Subcutaneous abdominal adipose tissue (tissue), 5 donors: Measurements from ENCODE around the gene GNPDA1.
A peak's percentile ranks its signal among the peaks of the same experiment; 100 is the strongest.
"Not testable (repeated sequence)": the region's sequence is repeated elsewhere in the genome, so short reads cannot be mapped to it uniquely, and the experiment has no call there.

Source experiments
- H3K27ac ChIP-seq: one replicate; pipeline ENCODE4 v1.7.0; 2013; ENCODE audit warnings: low read depth, mild to moderate bottlenecking, inconsistent platforms, low read length, moderate library complexity
- H3K27me3 ChIP-seq, 5 donors: one replicate each; pipeline ENCODE4 v1.7.0; 2013; ENCODE audit warnings: low read length in 5 of 5, inconsistent platforms in 1 of 5; ENCODE audit not compliant: control insufficient read depth in 5 of 5, insufficient read depth in 4 of 5
- H3K36me3 ChIP-seq, 5 donors: one replicate each; pipeline ENCODE4 v1.7.0; 2013; ENCODE audit warnings: low read length in 5 of 5; ENCODE audit not compliant: control insufficient read depth in 5 of 5, insufficient read depth in 5 of 5
- H3K4me1 ChIP-seq, 5 donors: one replicate each; pipeline ENCODE4 v1.7.0; 2013; ENCODE audit warnings: low read length in 5 of 5, mild to moderate bottlenecking in 3 of 5, moderate library complexity in 1 of 5; ENCODE audit not compliant: control insufficient read depth in 5 of 5, insufficient read depth in 5 of 5
- H3K4me3 ChIP-seq, 5 donors: one replicate each; pipeline ENCODE4 v1.7.0; 2013; ENCODE audit warnings: low read length in 5 of 5, low read depth in 1 of 5
- H3K9ac ChIP-seq, 5 donors: one replicate each; pipeline ENCODE4 v1.7.0; 2013; ENCODE audit warnings: low read length in 5 of 5, mild to moderate bottlenecking in 4 of 5, moderate library complexity in 3 of 5
- H3K9me3 ChIP-seq, 5 donors: one replicate each; pipeline ENCODE4 v1.7.0; 2013; ENCODE audit warnings: low read length in 5 of 5; ENCODE audit not compliant: control insufficient read depth in 5 of 5
- donor health status: healthy.
- donor health status: healthy.
- donor health status: healthy.
- donor health status: healthy.
- donor health status: healthy.

GNPDA1 gene

DNA sequence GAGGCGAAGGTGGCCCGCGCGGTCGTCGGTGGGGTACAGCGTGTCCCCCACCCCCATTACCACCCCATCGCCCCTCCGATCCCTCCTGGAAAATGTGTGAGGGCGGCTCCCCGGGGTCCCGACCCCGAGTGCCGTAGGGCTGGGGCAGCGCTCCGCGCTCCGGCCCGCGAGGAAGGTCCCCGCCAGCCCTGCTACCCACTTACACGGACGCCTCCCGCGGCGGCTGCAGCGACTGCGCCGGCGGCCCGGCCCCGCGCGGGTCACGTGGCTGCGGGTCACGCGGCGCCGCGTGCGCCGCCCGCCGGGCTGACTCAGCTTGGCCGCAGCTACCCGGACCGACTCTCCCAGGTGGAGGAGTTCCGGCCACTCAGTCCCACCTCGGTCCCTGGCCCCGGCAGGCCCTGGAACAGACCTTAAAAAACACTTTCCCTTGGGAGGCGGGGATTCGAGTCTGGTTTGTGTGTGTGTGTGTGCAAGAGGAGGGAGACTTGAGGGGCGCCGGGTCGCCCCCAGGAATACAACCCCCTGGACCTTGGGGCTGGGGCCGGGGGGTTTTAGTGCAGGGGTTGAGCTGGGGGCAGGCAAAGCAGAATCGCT lies at the start of gene GNPDA1:
Gene GNPDA1 (minus strand): TSS at position 236 of the 597 bp plus-strand sequence. CDS start 992 bp downstream, outside the sequence.
- H3K36me3 ChIP-seq = peaks cover 0 to 12% (median 5%) of the 10 kb centered on the region in 5 donors
- H3K4me1 ChIP-seq = peaks cover 2 to 45% (median 28%) of the 10 kb centered on the region in 5 donors
- H3K27me3 ChIP-seq = no peaks in the 10 kb centered on the region

DNA sequence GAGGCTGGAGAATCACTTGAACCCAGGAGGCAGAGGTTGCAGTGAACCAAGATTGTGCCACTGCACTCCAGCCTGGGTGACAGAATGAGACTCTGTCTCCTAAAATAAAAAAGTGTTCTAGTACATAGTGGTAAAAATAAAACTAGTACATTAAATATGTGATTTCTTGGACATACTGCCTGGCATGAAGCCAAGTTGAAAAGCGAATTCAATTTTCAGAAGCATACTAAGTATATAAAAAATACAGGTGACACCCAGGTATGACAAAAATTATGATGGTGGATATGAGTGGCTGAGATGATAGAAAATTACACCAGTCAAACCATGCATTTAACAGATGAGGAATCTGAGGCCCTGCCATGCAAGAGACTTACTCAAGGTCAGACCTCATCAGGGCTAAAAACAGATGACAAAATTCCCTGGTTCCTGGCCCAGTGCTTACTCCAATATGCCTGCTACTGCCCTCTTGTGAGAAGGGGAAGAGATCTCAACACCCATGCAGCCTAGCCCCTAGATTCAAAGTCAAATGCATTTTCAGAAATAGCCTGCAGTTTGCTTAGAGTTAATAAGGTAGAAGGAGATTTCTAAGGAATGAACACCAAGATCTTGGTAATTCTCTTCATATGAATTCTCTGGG lies 46.6 kb upstream of the GNPDA1 start:
- H3K9me3 ChIP-seq = no peaks in the 10 kb centered on the region
- no peak overlapping the region for H3K9ac ChIP-seq
- H3K4me3 ChIP-seq = no peak overlapping the region
- no peak overlapping the region for H3K27ac ChIP-seq
- no peaks in the 10 kb centered on the region for H3K36me3 ChIP-seq
- H3K27me3 ChIP-seq = no peaks in the 10 kb centered on the region
- peaks cover 5 to 17% (median 15%) of the 10 kb centered on the region in 5 donors for H3K4me1 ChIP-seq

More for the DNA sequence above, at the start of gene GNPDA1:
- peak within 1 kb of the TSS; percentile 92 for H3K27ac ChIP-seq
- H3K4me3 ChIP-seq = peak within 1 kb of the TSS; percentile 72 to 93 (median 78)
- H3K9me3 ChIP-seq = no peaks in the 10 kb centered on the region
- H3K9ac ChIP-seq = peak within 1 kb of the TSS; percentile 80 to 96 (median 91)

DNA sequence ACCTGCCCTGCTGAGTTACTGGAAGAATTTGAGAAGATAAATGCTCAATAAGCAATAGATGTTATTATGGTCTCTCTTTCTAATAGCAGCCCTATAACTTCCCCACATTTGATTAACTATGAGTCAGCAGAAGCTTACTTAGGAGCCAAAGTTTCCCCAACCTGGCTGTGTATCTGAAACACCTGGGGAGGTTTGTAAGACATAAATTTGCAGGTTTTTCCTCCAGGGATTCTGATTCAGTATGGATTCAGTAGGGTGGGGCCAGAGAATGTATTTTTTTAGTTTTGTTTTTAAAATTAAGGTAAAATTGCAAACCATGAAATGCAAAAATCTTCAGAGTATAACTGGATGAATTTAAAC lies 44.9 kb upstream of the GNPDA1 start:
- H3K36me3 ChIP-seq = no peaks in the 10 kb centered on the region
- H3K9ac ChIP-seq = no peak overlapping the region
- H3K4me3 ChIP-seq = no peak overlapping the region
- peaks cover 2 to 21% (median 17%) of the 10 kb centered on the region in 5 donors for H3K4me1 ChIP-seq
- H3K27me3 ChIP-seq = no peaks in the 10 kb centered on the region
- H3K27ac ChIP-seq = no peak overlapping the region
- no peaks in the 10 kb centered on the region for H3K9me3 ChIP-seq

DNA sequence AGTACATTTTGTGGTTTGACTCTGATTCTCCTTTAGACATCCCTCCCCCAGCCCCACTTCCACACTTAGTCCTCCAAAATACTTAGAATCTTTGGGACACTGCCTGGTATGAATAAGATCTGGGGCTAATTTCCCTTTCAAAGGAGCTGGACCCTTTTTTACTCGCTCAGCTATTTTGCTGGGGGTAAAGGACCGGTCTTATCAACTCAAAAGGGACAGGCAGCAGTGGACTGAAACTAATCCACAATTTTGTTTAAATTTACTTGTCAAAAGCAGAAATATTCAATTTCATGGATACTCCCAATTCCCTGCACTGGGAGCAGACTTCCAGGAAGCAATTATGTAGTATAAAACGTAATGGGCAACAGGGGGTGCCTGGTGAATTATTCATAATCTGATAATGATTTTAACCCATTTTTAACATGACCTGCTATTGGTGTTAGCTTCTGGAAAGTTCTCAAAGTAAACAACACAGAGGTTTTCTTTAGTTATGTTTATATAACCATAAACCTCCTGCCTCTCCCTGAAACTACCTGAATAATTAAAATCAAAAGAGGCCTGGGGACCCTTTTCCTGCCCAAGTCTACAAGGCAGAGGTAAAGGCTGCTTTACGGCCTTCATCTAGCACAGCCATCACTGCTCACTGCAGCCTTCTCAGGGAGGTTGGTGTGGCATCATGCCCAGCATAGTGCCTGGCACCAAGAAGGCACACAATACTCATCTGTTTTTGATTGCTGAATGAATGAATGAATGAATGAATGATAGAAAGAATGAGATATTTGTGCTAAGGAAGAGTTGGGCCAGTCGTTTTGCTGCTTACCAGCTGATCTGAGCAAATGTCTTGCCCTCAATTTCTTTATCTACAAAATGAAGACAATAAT lies 44.2 kb upstream of the GNPDA1 start:
- no peaks in the 10 kb centered on the region for H3K27me3 ChIP-seq
- no peaks in the 10 kb centered on the region for H3K36me3 ChIP-seq
- no peak overlapping the region for H3K4me3 ChIP-seq
- no peak overlapping the region for H3K27ac ChIP-seq
- no peak overlapping the region for H3K9ac ChIP-seq
- H3K9me3 ChIP-seq = no peaks in the 10 kb centered on the region
- peaks cover 2 to 21% (median 17%) of the 10 kb centered on the region in 5 donors for H3K4me1 ChIP-seq

DNA sequence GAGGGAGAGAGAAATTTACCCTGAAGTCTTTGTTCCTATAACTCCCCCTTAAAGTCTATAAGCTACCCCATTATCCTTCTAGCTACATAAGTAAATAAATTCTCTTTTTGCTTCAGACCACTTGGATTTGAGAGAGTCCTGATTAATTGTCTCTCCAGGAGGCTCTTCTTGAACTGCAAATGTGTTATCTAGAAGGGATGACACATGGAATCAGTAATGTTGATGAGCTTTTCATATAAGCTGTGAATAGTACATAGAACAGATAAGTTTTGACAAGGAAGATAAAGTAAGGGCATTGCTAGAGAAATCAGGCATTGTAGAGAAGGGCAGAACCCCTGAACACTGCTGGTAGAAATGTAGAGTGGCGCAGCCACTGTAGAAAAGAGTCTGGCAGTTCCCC lies 42.5 kb upstream of the GNPDA1 start:
- Histone ChIP-seq H3K36me3 (no peaks in the 10 kb centered on the region), H3K4me1 (peaks cover 0 to 21% (median 17%) of the 10 kb centered on the region in 5 donors), H3K9ac (no peak overlapping the region), H3K27me3 (no peaks in the 10 kb centered on the region), H3K9me3 (no peaks in the 10 kb centered on the region), H3K4me3 (no peak overlapping the region), H3K27ac (no peak overlapping the region)

DNA sequence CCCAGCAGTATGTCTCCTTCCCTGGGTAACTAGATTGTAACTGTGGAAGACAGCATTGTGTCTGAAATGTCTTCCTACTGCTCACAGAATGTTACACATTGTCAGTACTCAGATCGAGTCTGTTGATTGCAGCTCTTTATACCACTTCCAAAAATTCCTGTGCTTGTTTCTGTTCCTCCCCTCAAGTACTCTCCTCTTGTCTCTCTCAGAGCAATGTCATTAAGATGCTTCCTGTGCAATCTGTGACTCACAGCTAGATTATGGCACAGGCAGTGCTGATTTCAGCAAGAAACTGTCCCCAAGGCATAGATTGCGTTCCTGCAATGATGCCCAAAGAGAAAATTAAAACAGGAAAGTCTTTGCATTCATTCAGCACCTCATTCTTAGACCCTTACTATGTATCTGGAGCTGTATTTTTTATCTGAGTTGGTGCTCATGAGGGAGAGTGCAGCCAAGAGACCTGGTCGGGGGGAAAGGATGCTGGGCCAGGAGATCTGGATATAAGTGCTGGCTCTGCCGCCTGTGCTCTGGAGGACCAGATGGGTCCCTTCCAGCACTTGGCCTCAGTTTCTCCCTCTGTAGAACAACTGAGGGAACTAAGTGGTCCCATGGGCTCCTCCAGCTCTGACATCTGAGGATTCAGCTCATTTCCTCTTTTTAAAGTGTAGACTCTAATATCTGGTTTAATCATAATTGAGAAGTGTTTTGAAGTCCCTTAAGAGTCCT lies 40.8 kb upstream of the GNPDA1 start:
- no peaks in the 10 kb centered on the region for H3K27me3 ChIP-seq
- no peak overlapping the region for H3K9ac ChIP-seq
- no peak overlapping the region for H3K4me3 ChIP-seq
- H3K27ac ChIP-seq = peak overlapping the region; percentile 37
- peaks cover 0 to 21% (median 14%) of the 10 kb centered on the region in 5 donors for H3K4me1 ChIP-seq
- H3K9me3 ChIP-seq = no peaks in the 10 kb centered on the region
- H3K36me3 ChIP-seq = no peaks in the 10 kb centered on the region

DNA sequence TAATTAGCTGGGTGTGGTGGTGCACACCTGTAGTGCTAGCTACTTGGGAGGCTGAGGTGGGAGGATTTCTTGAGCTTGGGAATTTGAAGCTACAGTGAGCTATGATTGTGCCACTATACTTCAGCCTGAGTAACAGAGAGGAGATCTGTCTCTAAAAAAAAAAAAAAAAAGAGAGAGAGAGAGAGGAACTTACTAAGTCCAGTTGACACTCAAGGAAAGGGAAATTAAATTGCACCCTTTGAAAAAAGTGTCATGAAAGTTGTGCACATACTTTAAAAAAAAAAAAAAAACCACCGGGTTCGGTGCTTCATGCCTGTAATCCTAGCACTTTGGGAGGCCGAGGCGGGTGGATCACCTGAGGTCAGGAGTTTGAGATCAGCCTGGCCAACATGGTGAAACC lies 39.2 kb upstream of the GNPDA1 start:
- H3K36me3 ChIP-seq, H3K27ac ChIP-seq, H3K9ac ChIP-seq, H3K9me3 ChIP-seq, H3K4me3 ChIP-seq, H3K27me3 ChIP-seq: not testable (repeated sequence)
- peaks cover 0 to 21% (median 14%) of the 10 kb centered on the region in 5 donors for H3K4me1 ChIP-seq

DNA sequence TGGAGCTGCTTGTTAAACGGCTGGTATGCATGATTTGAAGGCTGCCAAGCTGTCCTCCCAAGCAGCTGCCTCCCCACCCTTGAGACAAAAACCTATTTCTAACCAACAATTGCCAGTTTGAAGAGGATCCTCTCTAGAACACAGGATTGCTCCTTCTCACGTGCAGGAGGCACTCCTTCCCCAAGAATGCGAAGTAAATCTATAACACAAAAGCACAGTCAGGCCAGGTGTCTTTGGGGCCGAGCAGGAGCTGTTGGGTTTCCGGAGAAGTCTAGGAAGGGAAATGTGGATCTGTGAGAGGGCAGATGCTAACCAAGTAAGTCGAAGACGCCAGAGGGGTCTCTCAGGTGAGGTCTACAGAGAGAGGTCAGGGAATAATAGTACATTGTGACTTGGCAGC lies 35.4 kb upstream of the GNPDA1 start:
- Histone ChIP-seq H3K4me3 (no peak overlapping the region), H3K9me3 (peaks cover 0 to 3% (median 0%) of the 10 kb centered on the region in 5 donors), H3K4me1 (peaks cover 0 to 4% (median 4%) of the 10 kb centered on the region in 5 donors), H3K27me3 (no peaks in the 10 kb centered on the region), H3K27ac (no peak overlapping the region), H3K9ac (no peak overlapping the region), H3K36me3 (no peaks in the 10 kb centered on the region)

DNA sequence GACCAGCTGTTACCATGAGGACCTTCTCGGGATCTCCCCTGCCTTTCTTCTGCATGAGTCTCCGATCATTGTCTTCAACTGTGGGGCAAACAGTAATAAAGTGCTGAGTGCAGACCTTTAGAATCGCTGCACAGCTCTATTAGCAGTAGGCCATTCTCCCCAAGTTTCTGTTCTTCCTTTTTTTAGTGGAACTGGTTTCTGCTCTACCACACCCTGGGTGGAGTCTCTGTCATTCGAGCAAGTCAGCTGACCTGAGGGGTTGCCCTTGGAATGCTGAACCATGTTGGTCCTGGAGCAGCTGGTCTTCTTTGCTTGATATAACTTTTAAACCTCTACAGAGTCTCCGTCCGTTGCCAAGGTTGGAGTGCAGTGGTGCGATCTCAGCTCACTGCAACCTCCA lies 33.4 kb upstream of the GNPDA1 start:
- no peaks in the 10 kb centered on the region for H3K4me1 ChIP-seq
- H3K9me3 ChIP-seq = peaks cover 0 to 3% (median 0%) of the 10 kb centered on the region in 5 donors
- no peaks in the 10 kb centered on the region for H3K36me3 ChIP-seq
- no peaks in the 10 kb centered on the region for H3K27me3 ChIP-seq
- H3K27ac ChIP-seq = no peak overlapping the region
- no peak overlapping the region for H3K4me3 ChIP-seq
- H3K9ac ChIP-seq = no peak overlapping the region
